Glomerular visceral epithelial cell (primary cell): ENCODE data around the gene ZNF479.
"Not testable (repeated sequence)": the region's sequence is repeated elsewhere in the genome, so short reads cannot be mapped to it uniquely, and the experiment has no call there.

Experiments
- DNase-seq: peaks from one replicate; pipeline ENCODE4 v3.0.0-alpha.2; 2016; ENCODE audit errors: extremely low spot score

ZNF479 gene

DNA sequence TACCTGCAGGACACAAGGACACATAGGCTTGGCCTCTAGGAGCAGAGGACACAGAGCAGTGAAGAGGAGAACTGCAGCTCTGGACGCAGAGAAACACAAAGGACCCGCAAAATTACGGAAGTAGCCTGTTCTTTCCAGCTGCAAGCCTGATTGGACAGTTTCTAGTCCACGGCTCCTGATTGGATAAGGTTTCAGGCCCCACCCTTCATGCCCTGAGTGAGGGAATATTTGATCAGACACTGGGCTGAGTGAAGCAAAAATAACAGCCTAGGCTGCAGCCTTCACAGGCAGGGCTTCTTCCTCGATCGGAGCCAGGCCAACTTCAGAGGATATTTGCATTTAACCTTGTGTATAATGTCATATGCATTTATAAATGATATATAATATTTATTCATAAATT is at the start of gene ZNF479:
Gene ZNF479 (minus strand): TSS at position 101 of the 400 bp plus-strand sequence. CDS start 112 bp downstream, outside the sequence.
- DNase-seq, result not testable (repeated sequence)

DNA sequence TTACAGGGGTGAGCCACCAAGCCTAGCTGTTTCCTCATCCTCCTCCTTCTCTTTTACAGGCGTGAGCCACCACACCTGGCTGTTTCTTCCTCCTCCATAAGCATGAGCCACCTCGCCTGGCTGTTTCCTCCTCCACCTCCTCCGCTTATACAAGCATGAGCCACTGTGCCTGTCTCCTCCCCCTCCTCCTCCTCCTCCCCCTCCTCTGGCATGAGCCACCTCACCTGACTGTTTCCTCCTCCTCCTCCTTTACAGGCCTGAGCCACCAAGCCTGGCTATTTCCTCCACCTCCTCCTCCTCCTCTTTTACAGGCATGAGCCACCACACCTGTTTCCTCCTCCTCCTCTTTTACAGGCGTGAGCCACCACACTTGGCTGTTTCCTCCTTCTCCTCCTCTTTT is 49.8 kb upstream of the ZNF479 start:
- DNase-seq, result no peak

DNA sequence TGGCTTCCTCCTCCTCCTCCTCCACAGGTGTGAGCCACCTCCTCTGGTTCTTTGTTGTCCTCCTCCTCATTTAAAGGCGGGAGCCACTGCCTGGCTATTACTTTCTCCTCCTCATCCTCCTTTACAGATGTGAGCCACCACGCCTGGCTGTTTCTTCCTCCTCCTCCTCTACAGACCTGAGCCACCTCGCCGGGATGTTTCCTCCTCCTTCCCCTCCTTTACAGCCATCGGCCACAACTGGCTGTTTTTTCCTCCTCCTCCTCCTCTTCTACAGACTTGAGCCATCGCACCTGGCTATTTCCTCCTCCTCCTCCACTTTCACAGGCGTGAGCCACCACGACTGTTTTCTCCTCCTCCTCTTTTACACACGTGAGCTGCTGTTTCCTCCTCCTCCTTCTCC is 49.0 kb upstream of the ZNF479 start:
- no peak for DNase-seq

DNA sequence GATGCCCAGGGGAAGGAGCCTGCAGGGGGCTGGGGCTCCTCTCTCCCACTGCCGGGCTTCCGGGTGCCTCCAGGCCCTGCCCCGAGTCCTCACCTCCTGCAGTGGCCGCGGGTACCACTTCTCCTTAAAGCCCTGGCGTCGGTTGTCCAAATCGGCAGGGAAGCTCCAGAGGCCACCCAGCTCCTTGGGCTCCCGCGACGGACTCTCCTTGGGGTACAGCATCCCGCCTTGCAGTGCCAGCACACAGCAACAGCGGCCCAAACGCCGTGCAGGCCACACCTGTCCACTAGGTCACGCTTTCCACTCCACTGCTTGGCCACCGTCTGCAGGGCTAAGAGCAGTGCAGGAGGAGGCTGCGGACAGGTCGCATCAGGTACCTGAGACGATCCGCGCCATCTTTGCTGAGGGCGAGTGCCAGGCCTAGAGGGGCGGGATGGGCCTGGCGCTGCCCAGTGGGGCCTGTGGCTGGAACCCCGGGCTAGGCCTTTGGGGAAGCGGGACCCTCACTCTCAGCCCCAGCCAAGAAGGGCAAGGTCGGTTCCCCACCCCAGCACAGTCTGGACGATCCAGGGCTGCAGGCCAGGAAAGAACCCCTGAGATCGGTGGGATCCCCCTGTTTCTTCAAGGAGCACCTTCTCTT is 47.7 kb upstream of the ZNF479 start:
- DNase-seq, result no peak

DNA sequence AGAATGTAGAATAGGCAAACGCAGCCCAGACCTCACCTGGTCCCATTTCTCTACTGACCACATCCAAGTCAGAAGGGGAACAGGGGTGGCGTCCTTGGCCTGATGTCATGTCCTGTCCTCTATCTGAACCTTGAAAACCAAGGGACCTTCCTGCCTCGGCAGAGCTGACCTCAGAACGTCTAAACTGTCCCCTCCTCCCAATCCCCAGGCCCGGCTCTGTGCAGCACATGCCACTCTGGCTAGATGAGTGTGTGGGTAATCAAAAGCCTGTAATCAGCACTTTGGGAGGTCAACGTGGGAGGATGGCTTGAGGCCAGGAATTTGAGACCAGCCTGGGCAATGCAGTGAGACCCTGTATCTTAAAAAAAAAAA is 46.5 kb upstream of the ZNF479 start:
- no peak for DNase-seq

DNA sequence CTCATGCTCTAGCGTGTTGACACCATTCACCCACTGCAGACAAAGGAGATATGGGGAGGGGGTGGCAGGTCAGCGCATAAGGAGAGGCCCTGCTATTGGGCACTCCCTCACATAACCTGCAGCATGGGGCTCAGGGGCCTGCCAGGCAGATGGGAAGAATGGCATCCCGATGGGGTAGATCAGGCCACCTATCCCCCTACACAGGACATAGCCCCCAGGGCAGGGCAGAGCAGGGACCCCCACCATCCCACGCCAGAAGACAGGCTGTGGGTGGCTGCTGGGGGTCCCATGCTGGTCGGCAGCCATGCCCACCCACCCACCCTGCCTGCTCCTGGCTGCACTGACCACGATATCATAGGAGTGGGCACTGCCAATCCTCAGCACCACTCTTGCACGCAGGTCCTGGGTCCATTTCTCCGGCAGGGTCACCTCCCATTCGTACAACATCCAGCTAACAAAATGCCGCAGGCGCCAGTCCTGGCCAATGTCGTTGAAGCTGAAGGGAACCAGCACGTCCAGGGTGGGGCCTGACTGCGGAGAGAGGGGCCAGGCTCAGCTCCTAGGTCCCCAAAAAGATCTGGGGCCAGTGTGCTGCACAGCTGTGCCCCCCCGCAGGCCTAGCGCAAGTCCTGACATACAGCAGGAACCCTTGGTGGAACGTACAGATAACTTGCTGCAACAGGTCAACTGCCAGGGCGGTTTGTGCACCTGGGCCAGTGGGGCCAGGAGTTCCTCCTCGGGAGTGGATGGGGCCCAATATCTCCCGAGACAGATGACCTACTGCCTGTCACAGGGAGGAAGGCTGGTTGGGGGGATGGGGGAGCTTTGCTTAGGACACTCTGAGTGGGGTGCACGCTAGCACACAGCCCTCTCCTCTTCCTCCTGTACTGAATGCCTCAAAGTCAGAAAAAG is 45.9 kb upstream of the ZNF479 start:
- DNase-seq, result no peak

DNA sequence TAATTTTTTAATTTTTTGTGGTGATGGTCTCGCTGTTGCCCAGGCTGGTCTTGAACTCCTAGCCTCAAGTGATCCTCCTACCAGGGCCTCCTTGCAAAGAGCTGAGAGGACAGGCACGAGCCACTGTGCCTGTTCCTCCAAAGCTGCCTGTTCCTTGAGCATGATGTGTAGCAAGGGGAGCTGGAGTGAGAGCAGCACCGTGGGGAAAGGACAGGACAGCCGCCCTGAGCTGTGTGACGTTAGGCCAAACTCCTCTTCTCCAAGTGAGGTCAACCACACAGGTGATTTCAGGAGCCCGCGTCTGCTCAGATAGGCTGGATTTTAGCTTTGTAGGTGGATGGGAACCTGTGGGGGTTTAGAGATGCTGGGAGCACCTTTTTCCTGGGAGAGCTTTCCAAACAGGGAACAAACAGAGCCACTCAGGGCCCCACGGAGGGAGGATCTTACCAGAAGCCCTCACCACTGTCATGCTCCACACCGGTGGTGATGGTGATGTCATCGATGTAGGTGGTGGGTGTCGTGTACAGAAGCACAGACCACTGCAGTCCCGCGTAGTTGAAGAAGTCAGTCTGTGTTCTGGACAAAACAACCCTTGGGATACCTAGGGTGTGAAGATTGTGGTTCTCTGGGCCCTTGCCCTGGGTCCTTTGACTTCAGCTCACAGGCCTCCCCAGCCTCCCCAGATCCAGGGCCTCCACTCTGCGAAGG is 44.8 kb upstream of the ZNF479 start:
- DNase-seq, result no peak

DNA sequence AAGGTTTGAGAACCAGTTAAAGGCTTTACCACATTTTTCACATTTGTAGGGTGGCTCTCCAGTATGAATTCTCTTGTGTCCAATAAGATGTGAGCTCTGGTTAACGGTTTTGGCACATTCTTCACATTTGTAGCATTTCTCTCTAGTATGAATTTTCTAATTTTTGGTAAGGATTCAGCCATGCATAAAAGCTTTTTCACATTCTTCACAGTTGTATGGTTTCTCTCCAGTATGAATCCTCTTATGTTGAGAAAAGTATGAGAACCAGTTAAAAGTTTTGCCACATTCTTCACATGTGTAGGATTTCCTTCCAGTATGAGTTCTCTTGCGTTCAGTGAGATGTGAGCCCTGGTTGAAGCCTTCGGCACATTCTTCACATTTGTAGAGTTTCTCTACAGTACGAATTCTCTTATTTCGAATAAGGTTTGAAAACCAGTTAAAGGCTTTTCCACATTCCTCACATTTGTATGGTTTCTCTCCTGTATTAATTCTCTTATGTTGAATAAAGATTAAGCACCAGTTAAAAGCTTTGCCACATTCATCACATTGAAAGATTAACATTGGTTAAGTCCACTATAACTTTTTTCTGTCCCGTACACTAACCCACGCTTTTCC is 33.2 kb upstream of the ZNF479 start:
- DNase-seq, result no peak

DNA sequence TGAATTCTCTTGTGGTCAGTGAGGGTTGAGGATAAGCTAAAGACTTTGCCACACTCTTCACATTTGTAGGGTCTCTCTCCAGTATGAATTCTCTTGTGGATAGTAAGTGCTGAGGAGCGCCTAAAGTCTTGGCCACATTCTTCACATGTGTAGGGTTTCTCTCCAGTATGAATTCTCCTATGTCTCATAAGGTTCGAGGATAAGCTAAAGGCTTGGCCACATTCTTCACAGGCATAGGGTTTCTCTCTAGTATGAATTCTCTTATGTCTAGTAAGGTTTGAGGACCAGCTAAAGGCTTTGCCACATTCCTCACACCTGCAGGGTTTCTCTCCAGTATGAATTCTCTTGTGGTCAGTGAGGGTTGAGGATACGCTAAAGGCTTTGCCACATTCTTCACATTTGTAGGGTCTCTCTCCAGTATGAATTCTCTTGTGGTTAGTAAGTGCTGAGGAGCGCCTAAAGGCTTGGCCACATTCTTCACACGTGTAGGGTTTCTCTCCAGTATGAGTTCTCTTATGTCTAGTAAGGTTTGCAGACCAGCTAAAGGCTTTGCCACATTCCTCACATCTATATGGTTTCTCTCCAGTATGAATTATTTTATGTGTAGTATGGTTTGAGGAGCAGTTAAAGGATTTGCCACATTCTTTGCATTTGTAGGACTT is 12.0 kb downstream of the ZNF479 start:
- DNase-seq, result not testable (repeated sequence)
